Esophagus squamous epithelium (tissue), 5 donors: ENCODE measurements around the gene GPX7. TPM values are rescaled to one million over a fixed set of nuclear protein-coding genes. Genes with fewer than 3 reads are reported as not detected.

Experiments
- DNase-seq: peaks from one replicate; lab custom pipeline; 2025; lab: John Stamatoyannopoulos, UW
- H3K27ac ChIP-seq, 4 donors: fragments of 200-600 bp; sonication (generic); one replicate each; pipeline ENCODE4 v1.5.1; 2016 to 2019; ENCODE audit warnings: mild to moderate bottlenecking in 1 of 4
- H3K27me3 ChIP-seq, 4 donors: fragments of 200-600 bp; sonication (generic); 1 replicate in 3 of 4; 2 replicates in 1 of 4; pipeline versions ENCODE4 v1.5.1 to v1.6.0; 2017 to 2021; ENCODE audit warnings: antibody characterized with exemption in 1 of 4
- H3K36me3 ChIP-seq, 3 donors: fragments of 200-600 bp; sonication (generic); one replicate each; pipeline ENCODE4 v1.5.1; 2016 to 2019
- H3K4me1 ChIP-seq, 3 donors: fragments of 200-600 bp; sonication (generic); one replicate each; pipeline ENCODE4 v1.5.1; 2017 to 2019
- H3K4me3 ChIP-seq, 4 donors: fragments of 200-600 bp; sonication (generic); 1 replicate in 3 of 4; 2 replicates in 1 of 4; pipeline ENCODE4 v1.5.1; 2016 to 2019; ENCODE audit warnings: mild to moderate bottlenecking in 2 of 4, moderate library complexity in 1 of 4
- H3K9me3 ChIP-seq, 3 donors: fragments of 200-600 bp; sonication (generic); one replicate each; pipeline ENCODE4 v1.5.1; 2016 to 2019
- CTCF ChIP-seq, 6 experiments: fragments of 450-650 bp in 4 of 6; fragments of 200-600 bp in 2 of 6; sonication (generic) in 2 of 6; IDR thresholded peaks; one replicate each; pipeline ENCODE4 v1.5.1; 2016 to 2019; ENCODE audit warnings: antibody characterized with exemption in 6 of 6, mild to moderate bottlenecking in 4 of 6, moderate library complexity in 4 of 6
- POLR2A ChIP-seq, 4 donors: fragments of 450-650 bp; IDR thresholded peaks; one replicate each; pipeline ENCODE4 v1.6.1; 2017; ENCODE audit warnings: antibody characterized with exemption in 4 of 4, mild to moderate bottlenecking in 4 of 4, moderate library complexity in 3 of 4
- WGBS, 2 donors: methylation state at CpG; one replicate each; pipeline ENCODE4 v1.1.5; 2018; 5-methylcytosine and 5-hydroxymethylcytosine counted together
- intact Hi-C: fragments of 100-400 bp; cut with DNase I; formaldehyde crosslinking; loops from one replicate; pipeline ENCODE4 v1.15.0; 2022
- total RNA-seq, 4 donors: library from RNA; depleted of rRNA; stranded (reverse); fragments of >200 nt; gene quantifications; one replicate each; pipeline ENCODE4 v1.1.0, GENCODE V29; 2016
- donor health status: DM: yes; HTN: yes; CAD: no.

The GPX7 gene
- total RNA-seq, 4 donors from 2014 or later, result 1.6 to 9.9 (median 2.7) TPM

DNA sequence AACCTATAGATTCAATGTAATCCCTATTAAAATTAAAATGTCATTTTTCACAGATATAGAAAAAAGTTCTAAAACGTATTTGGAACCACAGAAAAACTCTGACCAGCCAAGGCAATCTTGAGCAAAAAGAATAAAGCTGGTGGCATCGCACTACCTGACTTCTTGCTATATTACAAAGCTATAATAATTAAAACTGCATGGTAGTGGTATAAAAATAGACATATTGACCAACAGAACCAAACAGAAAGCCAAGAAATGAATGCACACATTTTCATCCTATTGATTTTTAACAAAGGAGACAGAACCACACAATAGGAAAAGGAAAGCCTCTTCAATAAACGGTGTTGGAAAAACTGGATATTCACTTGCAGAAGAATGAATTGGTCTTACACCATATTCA, 21.6 kb downstream of the GPX7 start:
- 80 to 82% methylated on average over 3 of the region's 3 CpGs for WGBS, 2 donors
- TF ChIP-seq CTCF (IDR thresholded peaks at IDR 0.05), result no peak
- TF ChIP-seq POLR2A (IDR thresholded peaks at IDR 0.05), result no peak
- no peak for DNase-seq
- no peaks in the 10 kb centered on the region for H3K36me3 ChIP-seq
- intact Hi-C loops, result no loop called here
- H3K27ac ChIP-seq, result no peak overlapping the region
- H3K4me3 ChIP-seq, result no peak overlapping the region
- peaks cover 0 to 8% (median 0%) of the 10 kb centered on the region in 4 donors for H3K27me3 ChIP-seq
- no peaks in the 10 kb centered on the region for H3K4me1 ChIP-seq
- H3K9me3 ChIP-seq, result peaks cover 0 to 20% (median 13%) of the 10 kb centered on the region in 3 donors

- TF ChIP-seq CTCF (IDR thresholded peaks at IDR 0.05), result no peak
- TF ChIP-seq POLR2A (IDR thresholded peaks at IDR 0.05), result no peak
- WGBS, 2 donors, result 92 to 97% methylated on average over 2 of the region's 2 CpGs
- peaks cover 0 to 14% (median 4%) of the 10 kb centered on the region in 3 donors for H3K9me3 ChIP-seq
- no peaks in the 10 kb centered on the region for H3K36me3 ChIP-seq
- peaks cover 0 to 32% (median 0%) of the 10 kb centered on the region in 4 donors for H3K27me3 ChIP-seq
- H3K4me3 ChIP-seq, result no peak overlapping the region
- peaks cover 0 to 6% (median 0%) of the 10 kb centered on the region in 3 donors for H3K4me1 ChIP-seq
- intact Hi-C loops, result no loop called here
- DNase-seq, result no peak
- no peak overlapping the region for H3K27ac ChIP-seq
These were observed 24.9 kb downstream of the GPX7 start for GRCh38 chr1:52627028-52627427.

GRCh38 chr1:52628614-52629324, 26.6 kb downstream of the GPX7 start:
- WGBS, 2 donors, result 53 to 59% methylated on average over 7 to 8 of the region's 8 CpGs
- intact Hi-C loops, result no loop called here
- no peaks in the 10 kb centered on the region for H3K36me3 ChIP-seq
- H3K4me1 ChIP-seq, result peaks cover 3 to 20% (median 11%) of the 10 kb centered on the region in 3 donors
- no peak overlapping the region for H3K27ac ChIP-seq
- DNase-seq, result no peak
- peaks cover 0 to under 1% (median 0%) of the 10 kb centered on the region in 3 donors for H3K9me3 ChIP-seq
- H3K27me3 ChIP-seq, result peaks cover 0 to 49% (median 1%) of the 10 kb centered on the region in 4 donors
- TF ChIP-seq POLR2A (IDR thresholded peaks at IDR 0.05), result no peak
- TF ChIP-seq CTCF (IDR thresholded peaks at IDR 0.05), result no peak
- no peak overlapping the region for H3K4me3 ChIP-seq

DNA sequence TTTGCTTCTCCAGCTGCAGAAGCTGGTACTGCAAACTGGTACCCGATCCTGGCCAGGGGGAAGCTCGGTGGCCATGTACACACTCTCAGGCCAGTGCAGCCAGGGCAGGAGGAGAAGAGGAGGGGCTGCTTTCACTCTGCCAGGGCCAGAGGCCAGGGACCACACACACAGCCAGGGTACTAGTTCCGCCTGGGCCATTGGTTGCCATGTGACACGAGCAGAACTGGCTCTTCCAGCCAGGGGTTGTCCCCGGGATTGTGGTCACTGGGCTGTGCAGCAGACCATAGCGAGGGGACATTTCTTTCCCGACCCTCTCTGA, 27.1 kb downstream of the GPX7 start:
- no peak for DNase-seq
- peaks cover 3 to 20% (median 11%) of the 10 kb centered on the region in 3 donors for H3K4me1 ChIP-seq
- H3K27ac ChIP-seq, result no peak overlapping the region
- intact Hi-C loops, result no loop called here
- H3K36me3 ChIP-seq, result no peaks in the 10 kb centered on the region
- TF ChIP-seq POLR2A (IDR thresholded peaks at IDR 0.05) (no peak), CTCF (IDR thresholded peaks at IDR 0.05) (no peak)
- H3K4me3 ChIP-seq, result no peak overlapping the region
- peaks cover 0 to 54% (median 1%) of the 10 kb centered on the region in 4 donors for H3K27me3 ChIP-seq
- WGBS, 2 donors, result no CpG with 5 or more reads among the region's 7 CpGs
- H3K9me3 ChIP-seq, result no peaks in the 10 kb centered on the region

DNA sequence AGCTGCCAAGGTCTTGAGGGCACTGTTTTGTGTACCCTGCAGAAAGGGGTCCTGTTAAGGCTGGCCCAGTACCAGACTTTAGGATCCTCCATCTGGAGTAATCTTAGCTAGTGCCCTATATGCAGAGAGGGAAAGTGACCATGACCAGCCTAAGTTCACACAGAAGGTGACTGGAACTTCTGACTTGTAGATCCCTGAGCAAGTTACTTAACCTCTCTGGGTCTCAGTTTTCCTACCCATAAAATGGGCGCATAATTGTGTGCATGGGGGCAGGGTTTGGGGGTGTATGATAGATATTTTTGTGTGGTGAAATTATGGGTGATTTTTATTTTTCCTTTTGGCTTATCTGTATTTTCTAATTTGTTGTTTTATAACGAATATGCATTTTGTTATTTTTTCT, 27.5 kb downstream of the GPX7 start:
- no peak overlapping the region for H3K27ac ChIP-seq
- no peak overlapping the region for H3K4me3 ChIP-seq
- WGBS, 2 donors, result 92 to 97% methylated on average over 2 of the region's 2 CpGs
- intact Hi-C loops, result no loop called here
- no peaks in the 10 kb centered on the region for H3K9me3 ChIP-seq
- no peaks in the 10 kb centered on the region for H3K36me3 ChIP-seq
- H3K27me3 ChIP-seq, result peaks cover 0 to 58% (median 1%) of the 10 kb centered on the region in 4 donors
- no peak for TF ChIP-seq CTCF (IDR thresholded peaks at IDR 0.05)
- no peak for TF ChIP-seq POLR2A (IDR thresholded peaks at IDR 0.05)
- H3K4me1 ChIP-seq, result peaks cover 3 to 20% (median 11%) of the 10 kb centered on the region in 3 donors
- DNase-seq, result no peak
